GM12878 (cell line): ENCODE results near the gene RTEL1. TPM values are rescaled to one million over a fixed set of nuclear protein-coding genes. Genes with fewer than 3 reads are reported as not detected.

Experiments
- CEBPZ ChIP-seq: fragments of 150-350 bp; IDR thresholded peaks from 2 replicates; pipeline ENCODE4 v1.6.1; 2016; ENCODE audit warnings: low read depth, low read length
- CHD2 ChIP-seq: IDR thresholded peaks from 2 replicates; pipeline ENCODE4 v1.6.1; 2011; ENCODE audit warnings: low read depth, low read length, improper control_type of control experiment, borderline replicate concordance
- EZH2 ChIP-seq: IDR thresholded peaks from 2 replicates; pipeline ENCODE4 v1.6.1; 2012; ENCODE audit warnings: low read depth, mild to moderate bottlenecking, control low read depth, inconsistent platforms, low read length, borderline replicate concordance; ENCODE audit not compliant: control insufficient read depth
- IKZF2 ChIP-seq, 2 experiments: fragments of 450-650 bp; IDR thresholded peaks; 2 replicates each; pipeline ENCODE4 v1.6.1; 2017; ENCODE audit warnings: mild to moderate bottlenecking in 2 of 2, moderate library complexity in 2 of 2
- MXI1 ChIP-seq: fragments of 150-350 bp; IDR thresholded peaks from 2 replicates; pipeline ENCODE4 v1.6.1; 2011; ENCODE audit warnings: low read depth, mild to moderate bottlenecking, inconsistent platforms, low read length, improper control_type of control experiment
- NR2C1 ChIP-seq: fragments of 450-650 bp; IDR thresholded peaks from 2 replicates; pipeline ENCODE4 v1.6.1; 2017; ENCODE audit warnings: antibody characterized with exemption, mild to moderate bottlenecking, moderate library complexity
- NRF1 ChIP-seq: conservative IDR thresholded peaks from 2 replicates; pipeline ENCODE4 v1.6.1; 2011; ENCODE audit warnings: mild to moderate bottlenecking, low read depth, low read length, improper control_type of control experiment
- RAD21 ChIP-seq: IDR thresholded peaks from 2 replicates; pipeline ENCODE4 v1.6.1; 2011; ENCODE audit warnings: mild to moderate bottlenecking, low read depth, low read length, moderate library complexity; ENCODE audit not compliant: insufficient read depth
- RCOR1 ChIP-seq: conservative IDR thresholded peaks from 2 replicates; pipeline ENCODE4 v1.6.1; 2012; ENCODE audit warnings: low read depth, low read length, improper control_type of control experiment
- REST ChIP-seq: IDR thresholded peaks from 2 replicates; pipeline ENCODE4 v1.6.1; 2012; ENCODE audit warnings: mild to moderate bottlenecking, low read depth, low read length
- RFX5 ChIP-seq: IDR thresholded peaks from 2 replicates; pipeline ENCODE4 v1.6.1; 2011; ENCODE audit warnings: low read depth, low read length, improper control_type of control experiment
- RUNX3 ChIP-seq: IDR thresholded peaks from 2 replicates; pipeline ENCODE4 v1.6.1; 2012; ENCODE audit warnings: low read length, inconsistent platforms
- SIN3A ChIP-seq: IDR thresholded peaks from 2 replicates; pipeline ENCODE4 v1.6.1; 2012; ENCODE audit warnings: low read depth, low read length, improper control_type of control experiment
- SIX5 ChIP-seq: IDR thresholded peaks from 2 replicates; pipeline ENCODE4 v1.6.1; 2011; ENCODE audit warnings: mild to moderate bottlenecking, low read depth, low read length, moderate library complexity; ENCODE audit not compliant: severe bottlenecking
- SMAD1 ChIP-seq: fragments of 450-650 bp; IDR thresholded peaks from 2 replicates; pipeline ENCODE4 v1.6.1; 2018; ENCODE audit warnings: mild to moderate bottlenecking, low read depth; ENCODE audit not compliant: partially characterized antibody
- SUPT20H ChIP-seq: IDR thresholded peaks from 2 replicates; pipeline ENCODE4 v1.6.1; 2011; ENCODE audit warnings: low read depth, mild to moderate bottlenecking, low read length, moderate library complexity, borderline replicate concordance; ENCODE audit not compliant: control insufficient read depth
- TCF7 ChIP-seq: IDR thresholded peaks from 2 replicates; pipeline ENCODE4 v1.6.1; 2014; ENCODE audit warnings: antibody characterized with exemption, borderline replicate concordance
- ZNF687 ChIP-seq: fragments of 450-650 bp; IDR thresholded peaks from 2 replicates; pipeline ENCODE4 v1.6.1; 2017; ENCODE audit warnings: mild to moderate bottlenecking, moderate library complexity
- ZZZ3 ChIP-seq: IDR thresholded peaks from 2 replicates; pipeline ENCODE4 v1.6.1; 2011; ENCODE audit warnings: low read depth; ENCODE audit not compliant: control insufficient read depth, insufficient read length
- polyA plus RNA-seq, 11 experiments: library from polyadenylated mRNA; depleted of rRNA in 4 of 11; unstranded in 6 of 11; stranded (reverse) in 5 of 11; fragments of >200 nt; fragmentation: Nextera tagmentation in 4 of 11; fragmentation: Illumina TruSeq in 1 of 11; extraction: Ambion mirVana in 4 of 11; extraction: Trizol in 1 of 11; gene quantifications; 1 replicate in 1 of 11; 2 replicates in 10 of 11; pipeline versions ENCODE4 v1.2.1 to v1.2.3, GENCODE V29; 2011 to 2016; ENCODE audit warnings: inconsistent platforms in 2 of 11, missing spikeins in 2 of 11, low read depth in 1 of 11
- total RNA-seq, 4 experiments: library from RNA; depleted of rRNA in 3 of 4; stranded (reverse); fragments of >200 nt in 3 of 4; fragmentation: Illumina TruSeq in 1 of 4; extraction: Trizol in 1 of 4; gene quantifications; 2 replicates each; pipeline versions ENCODE4 v1.2.1 to v1.2.3, GENCODE V29; 2013 to 2021

RTEL1 gene
- total and polyA plus RNA-seq, 10 of the 15 experiments (the other 5 are each of a cell fraction or from before 2014, with no cell fraction given): 0.40 to 37.2 (median 15.6) TPM; not detected in 1

- TF ChIP-seq ZNF687 (peak; percentile 85; the same call in 1 of the 2 replicates), ZZZ3 (no peak), SIN3A (no peak), NRF1 (no peak), EZH2 (no peak), TCF7 (peak; percentile 92), CEBPZ (no peak), SIX5 (no peak), RAD21 (no peak), SMAD1 (no peak), CHD2 (0 out of 2 replicates have a peak, but pooled peaks have one; percentile 22), IKZF2 (IDR thresholded peaks at IDR 0.05) (peak; percentile 96 to 97), RUNX3 (peak; percentile 92), NR2C1 (no peak), REST (no peak), RFX5 (no peak), SUPT20H (no peak), RCOR1 (no peak), MXI1 (no peak)
Measured at GRCh38 chr20:63635431-63636141, 22.5 kb upstream of the RTEL1 start (continued).
